T1000 (cell line): Measurements from ENCODE around the gene TANGO2.

Experiments used
- DNase-seq: peaks from one replicate; lab custom pipeline; 2025; ENCODE audit warnings: mixed read lengths; lab: John Stamatoyannopoulos, UW

TANGO2 gene

DNA sequence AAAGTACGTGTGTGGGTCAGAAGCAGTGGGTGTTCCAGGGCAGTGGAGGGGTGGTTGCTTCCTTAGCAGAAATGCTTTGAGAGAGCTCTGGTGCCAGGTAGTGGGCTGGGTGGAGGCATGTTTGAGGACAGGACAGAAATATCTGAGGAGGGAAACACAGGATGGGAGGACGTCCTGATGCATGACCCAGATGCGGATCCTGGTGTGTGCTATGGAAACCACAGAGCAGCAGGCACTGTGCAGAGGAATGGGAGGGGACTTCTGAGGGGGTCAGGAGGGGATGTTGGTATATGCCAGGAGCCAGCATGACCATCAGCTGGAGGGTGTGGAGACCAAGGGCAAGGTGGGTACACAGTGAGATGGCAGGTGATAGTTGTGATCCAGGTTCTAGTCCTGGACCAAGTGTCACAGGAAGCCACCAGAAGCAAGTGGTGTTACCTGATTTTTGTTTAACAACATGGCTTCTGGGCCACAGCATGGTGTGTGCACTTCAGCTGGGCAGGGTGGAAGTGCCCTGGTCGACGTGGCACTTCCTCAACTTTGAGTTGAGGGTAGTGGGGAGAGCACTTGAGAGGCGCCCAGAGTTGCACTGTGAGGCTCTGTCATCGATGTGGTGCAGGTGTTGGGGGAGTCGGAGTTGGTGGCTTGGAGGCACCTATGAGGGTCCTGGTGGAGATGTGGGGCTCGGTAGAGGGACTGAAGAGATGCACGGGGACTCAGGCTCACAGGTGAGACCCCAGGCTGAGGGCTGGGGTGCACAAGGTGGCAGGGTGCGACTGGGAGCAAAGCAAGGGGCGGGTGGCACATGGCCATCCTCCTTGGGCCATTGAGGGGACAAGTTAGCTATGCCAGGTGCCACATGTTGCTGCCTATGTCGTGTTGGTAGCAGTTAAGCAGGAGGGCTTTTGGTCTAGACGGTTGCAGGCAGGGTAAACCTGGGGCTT is 66.7 kb downstream of the TANGO2 start:
- no peak for DNase-seq

DNA sequence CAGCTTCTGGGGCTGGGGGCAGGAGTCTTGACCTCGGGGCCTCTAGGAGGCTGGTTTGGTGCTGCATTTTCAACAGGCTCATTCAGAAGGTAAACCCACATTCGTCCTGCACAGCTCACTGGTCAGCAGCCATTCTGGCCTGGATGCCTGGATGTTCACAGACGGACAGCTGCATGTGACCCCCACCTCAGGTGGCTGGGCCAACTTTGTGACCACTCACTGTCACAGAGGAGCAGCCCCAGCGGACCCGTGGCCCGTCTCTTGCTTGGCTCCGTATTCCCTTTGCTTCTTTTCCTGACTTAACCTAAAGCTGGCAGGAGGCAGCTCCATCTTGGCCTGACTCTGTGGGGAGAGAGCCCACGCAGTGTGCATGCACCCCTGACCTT is 67.3 kb downstream of the TANGO2 start:
- no peak for DNase-seq

- no peak for DNase-seq
These were observed 68.5 kb downstream of the TANGO2 start for GRCh38 chr22:20089226-20089976.

DNA sequence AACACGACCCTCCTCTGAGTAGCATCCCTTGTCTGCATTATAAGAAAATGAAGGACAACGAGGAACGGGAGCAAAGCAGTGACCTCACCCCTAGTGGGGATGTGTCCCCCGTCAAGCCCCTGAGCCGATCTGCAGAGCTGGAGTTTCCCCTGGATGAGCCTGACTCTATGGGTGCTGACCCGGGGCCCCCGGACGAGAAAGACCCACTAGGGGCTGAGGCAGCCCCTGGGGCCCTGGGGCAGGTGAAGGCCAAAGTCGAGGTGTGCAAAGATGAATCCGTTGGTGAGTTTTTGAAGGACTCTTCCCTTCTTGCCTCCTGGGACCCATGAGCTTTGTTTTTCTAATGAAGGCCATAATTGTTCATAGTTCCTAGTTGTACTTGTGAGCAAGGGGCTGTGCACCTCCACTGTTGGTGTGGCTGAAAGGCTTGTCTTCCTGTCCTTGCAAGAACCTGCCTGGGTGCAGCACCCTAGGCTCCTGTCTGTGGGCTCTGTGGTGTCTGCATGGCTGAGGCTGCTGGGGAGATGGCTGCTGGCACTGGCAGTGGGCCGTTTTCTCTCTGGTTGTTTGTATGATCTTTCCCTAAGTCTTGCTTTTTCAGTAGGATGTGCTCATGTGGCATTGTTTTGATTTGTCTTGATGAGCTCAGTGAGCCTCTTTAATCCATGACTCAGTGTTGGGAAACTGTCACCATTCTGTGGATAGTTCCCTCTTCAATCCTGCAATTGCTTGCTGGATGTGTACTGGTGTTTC is 69.2 kb downstream of the TANGO2 start:
- no peak for DNase-seq

- DNase-seq: no peak
These were observed 69.9 kb downstream of the TANGO2 start for GRCh38 chr22:20090730-20091240.

DNA sequence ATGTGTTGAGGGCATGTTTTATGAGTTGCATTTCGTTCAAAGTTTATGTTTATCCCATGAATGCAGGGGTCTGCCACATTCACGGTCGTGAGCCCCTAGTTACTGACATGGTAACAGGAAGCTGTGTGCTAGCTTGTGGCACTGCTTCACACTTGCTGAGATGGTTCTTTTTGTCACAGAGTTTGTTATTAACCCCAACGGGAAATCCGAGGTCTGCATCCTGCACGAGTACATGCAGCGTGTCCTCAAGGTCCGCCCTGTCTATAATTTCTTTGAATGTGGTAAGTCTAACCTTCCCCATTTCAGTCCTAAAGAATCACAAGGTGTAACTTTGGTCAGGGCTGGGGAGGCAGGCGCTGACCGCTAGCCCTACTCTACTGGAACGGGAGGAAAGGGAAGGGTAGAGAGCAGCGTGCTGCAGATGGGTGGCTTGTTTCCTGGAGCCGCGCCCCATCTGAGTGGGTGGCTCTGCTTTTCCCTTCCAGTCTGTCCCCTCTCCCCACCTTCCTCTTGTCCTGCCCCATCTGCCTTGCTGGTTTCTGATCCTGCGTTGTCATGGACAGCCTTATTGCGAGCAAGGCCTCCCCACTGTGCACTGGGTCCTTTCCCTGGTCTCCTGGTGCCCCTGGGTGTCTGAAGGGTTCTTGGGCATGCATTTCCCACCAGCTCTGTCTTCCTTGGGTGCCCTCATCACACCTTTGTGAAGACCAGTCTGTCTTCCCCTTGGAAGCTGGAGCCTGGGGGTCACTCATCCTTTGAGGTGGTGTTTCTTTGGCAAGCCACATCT is 71.0 kb downstream of the TANGO2 start:
- DNase-seq: no peak

- DNase-seq: no peak
These were observed 71.6 kb downstream of the TANGO2 start for GRCh38 chr22:20092477-20092854.

DNA sequence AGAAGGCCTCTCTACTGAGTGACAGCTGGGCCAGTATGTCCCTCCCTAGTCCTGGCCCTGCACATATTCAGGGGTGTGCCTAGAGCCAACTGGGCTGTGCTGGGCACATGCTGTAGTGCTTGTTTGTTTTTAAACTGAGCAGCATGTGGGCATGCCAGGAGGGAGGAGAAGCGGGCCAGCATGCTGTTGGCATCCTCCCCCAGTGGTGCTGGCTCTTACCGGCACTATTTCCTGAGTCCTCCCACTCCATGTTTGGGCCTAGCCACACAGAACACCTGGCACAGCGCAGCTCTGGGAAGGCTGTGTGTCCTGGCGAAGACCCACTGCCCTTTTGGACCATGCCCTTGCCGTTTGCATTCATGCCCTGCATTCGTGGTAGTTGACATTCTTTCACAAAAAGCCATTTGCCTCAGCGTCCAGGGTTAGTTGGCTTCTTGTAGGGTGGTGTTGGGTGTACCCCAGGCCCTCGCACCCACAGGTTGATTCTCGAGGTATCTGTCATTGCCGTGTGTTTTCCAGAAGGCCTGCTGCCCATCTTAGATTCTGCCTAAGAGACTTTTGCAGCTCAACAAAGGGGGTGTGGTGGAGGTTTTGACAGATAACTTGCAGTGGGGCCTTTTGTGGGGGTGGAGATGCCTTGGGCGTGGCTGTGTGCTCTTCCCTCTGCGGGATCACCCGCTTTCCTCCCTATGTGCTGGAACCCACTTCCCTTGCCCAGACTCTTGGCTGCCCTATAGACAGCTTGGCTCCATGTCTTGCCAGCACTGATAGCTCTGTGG is 72.7 kb downstream of the TANGO2 start:
- DNase-seq: no peak

DNA sequence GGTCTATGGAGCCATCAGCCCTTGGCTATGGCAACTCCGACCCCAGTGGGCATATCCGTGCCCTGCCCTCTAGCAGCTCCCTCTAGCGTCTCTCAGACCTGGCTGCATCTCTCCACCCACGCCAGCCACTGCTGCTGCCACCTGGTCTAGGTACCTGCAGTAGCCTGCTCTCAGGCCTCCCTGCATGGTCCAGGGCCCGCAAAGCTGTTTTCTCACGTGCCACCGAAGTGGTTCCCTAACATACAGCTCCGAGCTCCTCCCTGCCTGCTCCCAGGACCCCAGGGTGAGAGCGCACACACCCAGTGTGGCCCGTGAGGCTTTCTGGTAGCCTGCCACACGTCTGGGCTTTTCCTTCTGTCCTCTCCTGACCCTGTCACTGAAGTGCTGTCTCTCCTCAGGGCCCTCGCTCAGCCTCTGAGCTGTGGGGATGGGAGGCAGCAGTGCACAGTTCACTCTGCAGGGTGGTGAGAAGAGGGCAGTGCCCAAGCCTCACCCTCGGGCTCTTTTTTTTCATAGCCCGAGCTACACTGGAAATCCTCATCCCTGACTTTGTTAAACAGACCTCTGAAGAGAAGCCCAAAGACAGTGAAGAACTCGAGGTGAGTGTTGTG is 73.4 kb downstream of the TANGO2 start:
- DNase-seq: no peak

DNA sequence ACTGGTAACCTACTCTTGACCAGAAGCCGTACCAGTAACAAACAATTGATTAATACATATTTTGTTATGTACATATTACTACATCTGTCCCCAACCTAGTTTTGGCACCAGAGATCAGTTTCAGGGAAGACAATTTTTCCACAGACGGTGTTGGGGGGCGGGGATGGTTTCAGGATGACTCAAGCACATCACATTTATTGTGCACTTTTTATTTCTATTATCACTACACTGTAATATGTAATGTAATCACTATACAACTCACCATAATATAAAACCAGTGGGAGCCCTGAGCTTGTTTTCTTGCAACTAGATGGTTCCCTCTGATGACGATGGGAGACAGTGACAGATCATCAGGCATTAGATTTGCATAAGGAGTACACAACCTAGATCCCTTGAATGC is 74.6 kb downstream of the TANGO2 start:
- no peak for DNase-seq

DNA sequence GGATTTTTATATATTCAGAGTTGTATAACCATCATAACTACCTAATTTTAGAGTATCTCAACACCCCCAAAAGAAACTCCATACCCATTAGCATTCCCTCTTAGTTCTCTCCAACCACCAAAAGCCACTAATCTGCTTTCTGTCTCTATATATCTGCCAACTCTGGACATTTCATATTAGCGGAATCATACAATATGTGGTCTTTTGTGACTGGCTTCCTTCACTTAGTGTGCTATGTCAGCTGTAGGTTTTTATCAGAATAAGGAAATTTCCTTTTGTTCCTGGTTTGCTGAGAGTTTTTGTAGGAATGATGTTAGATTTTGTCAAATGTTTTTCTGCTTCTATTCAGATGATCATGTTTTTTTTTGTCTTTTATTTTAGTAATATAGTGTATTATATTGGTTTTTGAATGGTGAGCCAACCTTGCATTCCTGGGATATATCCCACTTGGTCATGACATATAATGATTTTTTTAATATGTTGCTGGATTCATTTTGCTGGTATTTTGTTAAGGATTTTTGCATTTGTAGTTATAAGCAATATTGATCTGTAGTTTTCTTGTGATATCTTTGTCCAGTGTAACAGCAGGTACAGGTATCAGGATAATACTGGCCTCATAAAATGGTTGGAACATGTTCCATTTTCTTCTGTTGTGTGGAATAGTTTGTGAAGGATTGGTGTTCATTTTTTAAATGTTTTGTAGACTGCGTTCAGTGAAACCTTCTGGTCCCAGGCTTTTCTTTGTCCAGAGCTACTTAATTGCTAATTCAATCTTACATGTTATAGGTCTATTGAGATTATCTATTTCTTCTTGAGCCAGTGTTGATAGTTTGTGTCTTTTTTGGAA is 75.9 kb downstream of the TANGO2 start:
- no peak for DNase-seq

DNA sequence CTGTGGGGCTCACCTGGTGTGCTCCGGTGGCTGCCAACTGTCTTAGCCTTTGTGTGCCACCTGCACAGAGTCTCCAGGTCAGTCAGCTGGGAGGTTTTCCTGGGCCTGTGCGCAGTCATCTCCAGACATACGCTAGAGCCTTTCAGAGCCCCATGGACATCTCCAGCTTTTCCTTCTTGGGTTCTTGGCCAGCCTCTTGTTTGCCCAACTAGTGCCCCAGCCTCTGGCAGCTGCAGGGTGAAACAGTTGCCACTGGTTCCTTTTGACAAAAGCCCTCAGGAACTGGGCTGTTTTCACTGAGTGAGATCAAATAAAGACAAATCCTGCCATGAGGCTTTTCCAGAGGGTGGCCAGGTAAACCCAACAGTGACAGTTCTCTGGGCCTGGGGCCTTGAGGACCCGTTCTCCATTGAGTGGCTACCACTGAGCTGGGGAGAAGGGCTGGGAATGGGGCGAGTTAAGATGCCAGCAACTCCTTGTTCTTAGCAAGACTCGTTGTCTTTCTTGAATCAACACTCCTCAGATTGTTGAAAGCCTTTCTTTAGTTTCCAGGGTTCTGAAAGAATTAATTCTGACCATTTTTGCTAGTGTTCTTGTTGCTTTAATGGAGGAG is 78.3 kb downstream of the TANGO2 start:
- DNase-seq: no peak

GRCh38 chr22:20101638-20102037 is 80.7 kb downstream of the TANGO2 start:
- no peak for DNase-seq

GRCh38 chr22:20102203-20102780 is 81.4 kb downstream of the TANGO2 start:
- no peak for DNase-seq

DNA sequence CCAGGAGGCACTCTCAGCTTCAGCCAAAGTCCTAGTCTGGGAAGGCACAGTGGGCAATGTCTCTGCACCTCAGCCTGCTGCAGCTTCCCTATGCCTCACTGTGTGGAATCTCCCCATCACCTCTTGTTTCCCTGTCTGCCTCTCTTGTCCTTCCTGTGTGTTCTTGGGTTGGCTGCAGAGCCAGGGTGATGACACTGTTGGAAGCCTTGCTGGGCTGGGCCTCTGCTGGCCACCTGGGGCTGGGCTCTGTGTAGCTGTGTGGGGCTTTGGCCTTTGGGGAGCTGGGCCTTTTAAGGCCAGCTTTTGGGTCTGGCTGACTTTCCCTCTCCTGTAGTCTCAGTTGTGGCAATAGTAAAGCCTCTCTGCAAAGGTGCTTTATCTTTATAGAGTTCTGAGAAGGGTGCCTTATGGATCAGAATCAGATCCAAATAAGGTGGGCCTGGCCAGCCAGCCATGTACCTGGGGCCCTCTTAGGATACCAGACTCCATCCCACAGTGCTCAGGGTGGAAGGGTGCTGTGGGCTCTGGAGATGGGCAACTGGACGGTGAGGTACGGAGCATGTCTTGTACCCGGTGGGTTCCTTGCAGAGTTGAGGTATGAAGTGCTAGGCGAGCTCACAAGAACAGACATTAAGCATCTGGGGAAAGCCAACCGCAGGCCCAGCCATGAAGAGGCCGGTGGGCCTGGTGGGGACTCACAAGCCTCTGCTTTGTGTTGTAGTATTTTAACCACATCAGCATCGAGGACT is 84.7 kb downstream of the TANGO2 start:
- DNase-seq: no peak

- DNase-seq: no peak
These were observed 85.4 kb downstream of the TANGO2 start for GRCh38 chr22:20106205-20106848.

DNA sequence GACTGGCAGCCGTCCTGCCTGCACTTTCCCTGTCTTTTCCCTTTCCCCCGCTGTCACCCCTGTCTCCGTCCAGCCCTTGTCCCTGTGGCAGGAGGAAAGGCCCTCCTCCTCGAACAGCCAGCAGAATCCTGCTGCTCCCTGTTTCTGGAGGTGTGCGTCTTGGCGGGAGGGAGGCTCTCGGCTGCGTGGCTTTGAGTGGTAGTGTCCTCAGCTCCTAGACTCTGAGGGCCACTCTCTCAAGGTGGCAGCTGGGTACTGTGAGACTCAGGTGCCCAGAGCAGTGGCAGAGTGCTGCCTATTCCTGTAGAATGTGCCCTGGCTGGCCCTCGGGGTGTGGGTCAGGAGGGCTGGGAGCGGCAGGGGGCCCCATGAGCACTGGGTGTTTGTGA is 85.9 kb downstream of the TANGO2 start:
- DNase-seq: no peak
